Smooth muscle cell (in vitro differentiated cells): ENCODE data around the gene CELSR1. TPM values are rescaled to one million over a fixed set of nuclear protein-coding genes. Genes with fewer than 3 reads are reported as not detected.

Source experiments
- DNase-seq: peaks from one replicate; lab custom pipeline; 2025; ENCODE audit not compliant: unreplicated experiment; lab: John Stamatoyannopoulos, UW
- H2AFZ ChIP-seq: fragments of 200-600 bp; sonication (generic); 2 replicates; pipeline ENCODE4 v1.6.0; 2016; ENCODE audit warnings: antibody characterized with exemption, low read depth, mild to moderate bottlenecking
- H3F3A ChIP-seq: fragments of 200-600 bp; sonication (generic); 2 replicates; pipeline ENCODE4 v1.6.0; 2017; ENCODE audit warnings: antibody characterized with exemption, low read depth
- H3K27ac ChIP-seq: fragments of 200-600 bp; sonication (generic); 2 replicates; pipeline ENCODE4 v1.5.1; 2016; ENCODE audit warnings: low read depth, mild to moderate bottlenecking
- H3K27me3 ChIP-seq: fragments of 200-600 bp; sonication (generic); 2 replicates; pipeline ENCODE4 v1.6.1; 2016; ENCODE audit warnings: low read depth, mild to moderate bottlenecking
- H3K36me3 ChIP-seq: fragments of 200-600 bp; sonication (generic); 2 replicates; pipeline ENCODE4 v1.5.1; 2016; ENCODE audit warnings: low read depth
- H3K4me1 ChIP-seq: fragments of 200-600 bp; sonication (generic); 2 replicates; pipeline ENCODE4 v1.5.1; 2016; ENCODE audit warnings: low read depth
- H3K4me2 ChIP-seq: fragments of 200-600 bp; sonication (generic); 2 replicates; pipeline ENCODE4 v1.6.0; 2016; ENCODE audit warnings: mild to moderate bottlenecking
- H3K4me3 ChIP-seq: fragments of 200-600 bp; sonication (generic); 2 replicates; pipeline ENCODE4 v1.5.1; 2016; ENCODE audit warnings: mild to moderate bottlenecking
- H3K79me2 ChIP-seq: fragments of 200-600 bp; sonication (generic); 2 replicates; pipeline ENCODE4 v1.6.0; 2016; ENCODE audit warnings: low read depth, mild to moderate bottlenecking
- H3K9ac ChIP-seq: fragments of 200-600 bp; sonication (generic); 2 replicates; pipeline ENCODE4 v1.6.0; 2016; ENCODE audit warnings: low read depth
- H3K9me3 ChIP-seq: fragments of 200-600 bp; sonication (generic); replicated peaks from 2 replicates; pipeline ENCODE4 v1.5.1; 2016; ENCODE audit warnings: low read depth
- H4K20me1 ChIP-seq: fragments of 200-600 bp; sonication (generic); 2 replicates; pipeline ENCODE4 v1.6.0; 2016; ENCODE audit warnings: low read depth
- CTCF ChIP-seq: fragments of 200-600 bp; sonication (generic); IDR thresholded peaks from 2 replicates; pipeline ENCODE4 v1.5.1; 2017; ENCODE audit warnings: borderline replicate concordance, mild to moderate bottlenecking, antibody characterized with exemption; ENCODE audit not compliant: insufficient read depth, poor library complexity, severe bottlenecking
- whole genome bisulfite sequencing: methylation state at CpG from one replicate; pipeline ENCODE4 v1.1.7; 2016; ENCODE audit warnings: low lambda C conversion rate; 5-methylcytosine and 5-hydroxymethylcytosine counted together
- polyA plus RNA-seq: library from polyadenylated mRNA; unstranded; fragments of >200 nt; fragmentation: Nextera tagmentation; extraction: Ambion mirVana; gene quantifications from 2 replicates; pipeline ENCODE4 v1.2.1, GENCODE V29; 2016
- total RNA-seq: library from RNA; depleted of rRNA; stranded (reverse); fragments of >200 nt; gene quantifications from 2 replicates; pipeline ENCODE4 v1.2.3, GENCODE V29; 2014

CELSR1 gene
- total and polyA plus RNA-seq, 2 experiments from 2014 or later = 3.6 to 15.2 TPM

- 86% methylated on average over 13 of the region's 13 CpGs for WGBS
- Histone ChIP-seq H3F3A (no peaks in the 10 kb centered on the region), H3K4me3 (no peak overlapping the region), H3K9ac (no peak overlapping the region), H3K4me2 (no peak overlapping the region), H3K79me2 (peaks cover 32% of the 10 kb centered on the region), H2AFZ (no peak overlapping the region), H3K36me3 (no peaks in the 10 kb centered on the region), H3K9me3 (no peaks in the 10 kb centered on the region), H3K27ac (no peak overlapping the region), H3K4me1 (no peaks in the 10 kb centered on the region), H3K27me3 (no peaks in the 10 kb centered on the region), H4K20me1 (peaks cover 11% of the 10 kb centered on the region)
- DNase-seq = no peak
- TF ChIP-seq CTCF = no peak
Observed at GRCh38 chr22:46526244-46526839, 11.1 kb downstream of the CELSR1 start.

GRCh38 chr22:46525389-46526243, 11.8 kb downstream of the CELSR1 start:
- H3K79me2 ChIP-seq = peaks cover 32% of the 10 kb centered on the region
- WGBS = 81% methylated on average over 22 of the region's 22 CpGs
- H3K36me3 ChIP-seq = no peaks in the 10 kb centered on the region
- H3K27ac ChIP-seq = no peak overlapping the region
- H2AFZ ChIP-seq = no peak overlapping the region
- no peak overlapping the region for H3K4me3 ChIP-seq
- no peaks in the 10 kb centered on the region for H3K4me1 ChIP-seq
- peaks cover 11% of the 10 kb centered on the region for H4K20me1 ChIP-seq
- DNase-seq = no peak
- no peaks in the 10 kb centered on the region for H3K27me3 ChIP-seq
- TF ChIP-seq CTCF = no peak
- H3K4me2 ChIP-seq = no peak overlapping the region
- H3K9me3 ChIP-seq = no peaks in the 10 kb centered on the region
- no peak overlapping the region for H3K9ac ChIP-seq
- no peaks in the 10 kb centered on the region for H3F3A ChIP-seq

- 90% methylated on average over 19 of the region's 19 CpGs for WGBS
- H3K4me1 ChIP-seq = no peaks in the 10 kb centered on the region
Observed at GRCh38 chr22:46524203-46524740, 13.1 kb downstream of the CELSR1 start.

More at GRCh38 chr22:46524203-46524740, 13.1 kb downstream of the CELSR1 start:
- TF ChIP-seq CTCF = no peak
- no peak overlapping the region for H3K4me2 ChIP-seq
- no peak overlapping the region for H2AFZ ChIP-seq
- H3K79me2 ChIP-seq = peaks cover 27% of the 10 kb centered on the region
- H3K27me3 ChIP-seq = no peaks in the 10 kb centered on the region
- no peak for DNase-seq
- no peak overlapping the region for H3K4me3 ChIP-seq
- H3K27ac ChIP-seq = no peak overlapping the region
- H3K36me3 ChIP-seq = no peaks in the 10 kb centered on the region
- no peaks in the 10 kb centered on the region for H3K9me3 ChIP-seq
- H4K20me1 ChIP-seq = peaks cover 11% of the 10 kb centered on the region
- H3K9ac ChIP-seq = no peak overlapping the region
- H3F3A ChIP-seq = no peaks in the 10 kb centered on the region
